Activated CD4-positive, alpha-beta T cell treated with anti-CD3 and anti-CD28 coated beads for 1 hour (primary cell): Measurements from ENCODE around the gene FAM168A.

Experiments used
- DNase-seq: peaks from one replicate; pipeline ENCODE4 v3.0.0-alpha.2; 2020

The FAM168A gene

GRCh38 chr11:73420136-73420535, 177.8 kb downstream of the FAM168A start:
- DNase-seq = no peak

DNA sequence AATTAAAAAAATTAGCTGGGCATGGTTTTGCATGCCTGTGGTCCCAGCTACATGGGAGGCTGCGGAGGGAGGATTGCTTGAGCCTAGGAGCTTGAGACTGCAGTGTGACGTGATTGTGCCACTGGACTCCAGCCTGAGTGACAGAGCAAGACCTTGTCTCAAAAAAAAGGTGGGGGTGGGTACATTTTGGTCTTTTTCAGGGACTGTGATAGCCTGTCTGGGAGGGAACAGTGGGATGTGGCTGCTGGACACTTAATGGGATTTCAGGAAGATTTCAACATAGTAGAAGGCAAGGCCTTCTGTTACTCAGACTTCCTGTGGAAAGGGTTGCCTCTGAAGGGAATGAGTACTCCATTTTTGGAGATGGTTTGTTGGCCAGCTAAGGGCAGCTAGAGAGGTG, 181.1 kb downstream of the FAM168A start:
- no peak for DNase-seq

DNA sequence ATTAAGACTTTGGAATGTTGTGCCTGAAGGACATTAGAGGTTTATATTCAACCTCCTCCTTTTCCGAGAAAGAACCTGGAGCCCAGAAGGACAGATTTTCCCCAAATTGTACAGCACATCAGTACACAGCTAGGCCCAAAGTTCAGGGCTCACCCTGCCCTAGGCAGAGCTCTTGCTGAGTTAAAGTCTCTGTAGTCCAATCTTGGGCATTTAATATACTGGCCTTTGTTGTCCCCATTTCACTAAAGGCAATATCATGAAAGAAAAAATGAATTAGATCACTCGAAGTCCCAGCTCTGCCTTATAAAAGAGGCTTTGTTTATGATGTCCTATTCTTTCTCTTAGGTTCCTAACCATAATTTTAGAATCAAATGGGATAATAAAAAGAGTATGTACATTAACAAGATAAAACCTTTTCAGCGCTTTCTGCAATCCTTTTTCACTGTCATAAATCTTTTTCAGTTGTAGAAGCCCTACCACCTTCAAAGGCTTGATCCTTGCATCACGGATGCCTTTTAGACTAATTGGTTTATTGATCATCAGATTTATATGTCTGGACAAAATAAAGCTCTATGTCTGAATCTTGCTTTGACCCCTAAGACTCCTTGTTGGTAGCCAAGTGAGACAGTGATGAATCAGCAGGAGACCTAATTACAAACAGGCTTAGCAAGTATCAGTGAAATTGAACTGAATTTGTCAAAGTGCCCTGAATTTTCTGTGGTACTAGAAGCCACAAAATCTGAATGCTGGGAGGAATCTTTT, 181.9 kb downstream of the FAM168A start:
- no peak for DNase-seq

GRCh38 chr11:73414977-73415651, 182.8 kb downstream of the FAM168A start:
- DNase-seq = no peak

GRCh38 chr11:73413256-73413655, 184.7 kb downstream of the FAM168A start:
- no peak for DNase-seq

DNA sequence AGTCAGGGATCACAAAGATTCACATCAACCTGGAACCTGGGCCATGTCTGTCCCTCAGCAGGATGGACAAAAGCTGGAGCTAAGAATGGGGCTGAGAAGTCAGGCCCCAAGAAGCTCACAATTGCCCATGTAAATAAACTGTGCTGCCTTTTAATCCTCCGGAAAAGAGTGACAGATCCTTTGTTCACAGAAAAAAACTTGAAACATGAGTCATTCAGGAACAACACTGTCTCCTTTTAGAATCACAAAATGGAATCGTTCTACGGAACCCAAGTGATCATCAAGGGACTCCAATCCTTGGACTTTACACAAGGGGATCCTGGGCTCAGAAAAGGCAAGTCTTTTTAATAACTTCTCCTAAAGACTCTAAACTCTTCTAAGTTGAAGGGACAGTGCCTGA, 185.6 kb downstream of the FAM168A start:
- DNase-seq = no peak

DNA sequence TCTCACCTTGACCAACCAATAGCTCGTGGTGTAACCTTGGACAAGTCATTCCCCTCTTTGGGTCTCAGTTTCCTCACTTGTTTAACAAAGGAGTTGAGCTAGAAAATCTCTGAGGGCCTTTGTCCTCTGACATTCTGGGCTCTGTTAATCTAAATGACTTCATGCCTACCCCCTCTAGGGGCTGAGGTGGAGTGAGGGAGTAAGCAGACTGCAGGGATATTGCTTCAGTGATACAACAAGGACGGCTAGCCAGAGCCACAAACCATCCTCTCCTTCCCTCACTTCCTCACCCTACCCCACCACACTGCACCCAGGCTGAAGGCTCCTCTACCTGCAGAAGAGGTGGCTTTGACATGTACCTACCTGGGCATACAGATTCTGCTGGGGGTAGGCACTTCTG, 186.9 kb downstream of the FAM168A start:
- DNase-seq = no peak

GRCh38 chr11:73410627-73411026, 187.3 kb downstream of the FAM168A start:
- no peak for DNase-seq

- no peak for DNase-seq
Observed at GRCh38 chr11:73409431-73409830, 188.5 kb downstream of the FAM168A start.

GRCh38 chr11:73406619-73407018, 191.3 kb downstream of the FAM168A start:
- DNase-seq = no peak

DNA sequence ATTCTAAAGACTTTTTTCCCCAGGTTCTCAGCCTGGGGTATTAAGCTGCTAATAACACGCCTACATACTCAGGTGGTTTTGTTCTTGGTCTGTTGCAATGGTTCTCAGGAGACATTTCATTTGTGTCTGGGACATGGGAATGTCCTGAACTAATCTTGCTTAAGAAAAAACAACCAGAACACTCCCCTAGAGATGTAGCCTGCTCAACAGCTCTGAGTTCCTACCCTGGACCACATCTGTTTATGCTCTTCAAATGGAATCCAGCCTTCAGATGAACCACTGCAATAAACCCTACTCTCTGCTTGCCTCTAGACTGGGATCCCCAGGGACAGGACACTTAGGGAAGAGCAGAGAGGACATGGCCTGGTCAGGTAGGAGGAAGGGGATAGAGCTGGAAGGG, 191.8 kb downstream of the FAM168A start:
- DNase-seq = no peak

GRCh38 chr11:73405146-73405510, 192.8 kb downstream of the FAM168A start:
- DNase-seq = no peak

DNA sequence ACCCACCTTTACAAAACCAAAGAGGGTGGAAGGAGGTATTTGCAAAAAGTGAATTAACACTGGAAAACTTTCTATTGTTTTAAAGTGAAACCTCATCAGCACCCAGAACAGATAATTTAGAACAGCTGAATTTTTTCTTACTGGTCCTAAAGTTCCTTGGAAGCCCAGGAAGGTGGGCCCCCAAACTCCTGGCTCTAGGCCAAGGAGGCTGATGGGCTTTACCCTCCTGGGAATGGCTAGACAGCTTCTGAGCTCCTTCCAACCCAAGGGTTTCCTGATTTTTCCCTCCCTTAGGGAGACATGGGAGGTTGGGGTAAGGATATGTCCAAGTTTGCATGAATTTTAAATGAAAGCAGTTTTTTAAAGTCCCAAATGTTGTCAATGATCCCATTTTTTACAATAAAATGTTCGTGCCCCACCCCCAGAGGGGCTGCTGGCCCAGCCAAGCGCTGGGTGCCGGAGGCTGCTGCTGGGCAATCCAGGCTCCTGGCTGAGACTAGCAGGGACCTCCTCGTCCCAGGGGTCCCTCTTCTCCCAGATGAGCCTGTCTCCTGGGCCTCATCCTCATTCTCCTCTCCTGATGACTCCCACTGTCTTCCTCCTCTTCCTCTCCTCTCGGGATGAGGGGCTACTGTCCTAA, 193.3 kb downstream of the FAM168A start:
- DNase-seq = no peak

DNA sequence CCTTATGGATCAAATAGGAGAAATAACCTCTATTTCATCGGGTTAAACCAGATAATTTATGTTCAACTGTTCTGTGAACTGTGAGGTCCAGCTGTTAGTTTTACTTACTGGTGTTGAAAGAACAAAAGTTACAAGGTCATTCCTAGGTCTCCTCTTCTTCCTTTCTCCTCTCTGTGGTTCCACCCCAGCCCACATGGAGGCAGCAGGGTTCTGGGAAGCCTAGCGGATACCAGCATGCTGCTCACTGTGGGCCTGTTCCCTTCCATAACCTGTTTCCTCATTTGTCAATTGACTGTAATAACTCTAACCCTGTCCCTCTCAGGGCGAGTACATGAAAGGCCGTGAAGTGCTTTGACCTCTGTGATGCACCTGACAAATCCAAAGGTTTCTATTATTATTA, 193.9 kb downstream of the FAM168A start:
- no peak for DNase-seq

DNA sequence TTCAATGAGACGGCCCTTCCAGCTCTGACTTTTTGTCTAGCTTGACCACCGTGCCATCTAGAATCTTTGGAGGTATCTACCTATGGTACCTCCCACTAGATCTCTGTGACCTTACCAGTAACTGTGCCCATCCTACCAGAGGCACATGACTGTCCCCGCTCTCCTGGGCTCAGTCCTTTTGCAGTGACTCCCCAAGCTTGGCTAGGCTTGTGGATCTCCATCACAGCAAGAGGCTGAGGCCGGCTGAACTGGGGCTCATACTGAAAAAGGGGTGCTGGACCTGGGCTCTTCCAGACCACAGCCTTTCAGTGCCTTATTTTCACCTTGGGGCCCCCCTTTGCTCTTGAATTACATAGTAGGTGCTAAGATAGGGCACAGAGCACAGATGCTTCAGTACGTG, 194.4 kb downstream of the FAM168A start:
- no peak for DNase-seq

DNA sequence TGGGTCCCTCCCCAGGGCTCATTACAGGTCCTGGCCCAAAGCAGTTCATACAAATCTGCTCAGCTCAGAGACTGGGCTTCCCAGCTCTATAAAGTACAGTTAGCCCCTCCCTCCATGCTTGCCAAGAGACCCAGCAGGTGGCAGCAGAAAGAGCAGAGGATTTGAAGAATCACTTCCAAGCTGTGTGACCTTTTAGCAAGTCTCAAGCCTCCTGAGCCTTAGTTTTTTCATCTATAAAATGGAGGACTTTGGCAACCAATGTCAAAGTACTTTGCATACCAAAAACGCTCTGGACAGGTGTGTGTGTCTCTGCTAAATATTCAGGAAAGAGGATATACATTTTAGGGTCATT, 195.1 kb downstream of the FAM168A start:
- DNase-seq = no peak

- no peak for DNase-seq
Observed at GRCh38 chr11:73401924-73402833, 195.7 kb downstream of the FAM168A start.

DNA sequence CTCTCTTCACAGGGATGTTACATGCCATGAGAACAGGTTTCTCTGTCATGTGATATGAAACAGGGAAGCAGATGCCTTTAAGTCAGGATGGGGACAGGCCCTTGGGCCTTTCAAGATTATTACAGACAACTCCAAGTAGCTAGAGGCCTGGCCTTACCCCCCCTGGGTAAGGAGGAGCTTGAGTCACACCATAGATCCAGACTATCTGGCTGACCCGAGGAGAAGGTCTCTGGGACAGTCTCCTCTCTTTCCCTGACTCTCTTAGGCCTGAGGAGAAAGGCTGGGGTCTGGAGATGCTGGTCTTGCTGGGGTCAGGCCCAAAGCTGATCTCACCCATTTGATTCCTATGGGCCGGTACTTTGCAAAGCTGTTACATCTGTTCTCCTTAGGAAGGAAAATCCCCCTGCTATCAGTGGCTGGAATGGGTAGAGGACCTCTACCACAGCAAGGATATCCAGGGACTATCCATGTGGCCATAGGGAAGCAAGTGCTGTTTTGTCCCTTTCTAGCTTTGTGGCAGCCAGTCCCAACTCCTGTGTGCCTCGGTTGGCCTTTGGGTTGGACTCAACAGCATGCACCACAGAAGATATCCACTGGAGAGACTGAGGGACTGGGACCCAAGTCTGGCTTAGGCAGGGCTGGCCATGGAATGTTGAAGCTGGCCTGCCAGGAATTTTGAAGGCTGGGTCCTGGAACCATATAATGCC, 196.5 kb downstream of the FAM168A start:
- DNase-seq = no peak

DNA sequence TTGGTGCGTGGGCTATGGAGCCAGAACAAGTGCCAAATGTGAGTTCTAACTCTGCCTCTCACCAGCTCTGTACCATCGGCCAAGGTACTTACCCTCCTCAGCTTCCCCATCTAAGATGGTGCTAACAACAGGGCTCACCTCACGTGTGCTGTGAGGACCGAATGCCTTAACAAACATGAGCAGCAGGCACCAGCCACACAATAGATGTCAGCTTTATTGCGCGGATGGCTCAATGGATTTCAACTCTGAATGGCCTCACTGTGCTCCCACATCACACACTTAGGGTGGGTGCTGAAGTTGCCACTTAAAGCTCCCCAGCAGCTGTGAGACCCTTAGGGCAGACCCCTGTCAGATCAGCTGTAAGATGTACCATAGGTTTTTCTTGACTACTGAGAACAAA, 197.6 kb downstream of the FAM168A start:
- no peak for DNase-seq

GRCh38 chr11:73399636-73400035, 198.3 kb downstream of the FAM168A start:
- DNase-seq = no peak

DNA sequence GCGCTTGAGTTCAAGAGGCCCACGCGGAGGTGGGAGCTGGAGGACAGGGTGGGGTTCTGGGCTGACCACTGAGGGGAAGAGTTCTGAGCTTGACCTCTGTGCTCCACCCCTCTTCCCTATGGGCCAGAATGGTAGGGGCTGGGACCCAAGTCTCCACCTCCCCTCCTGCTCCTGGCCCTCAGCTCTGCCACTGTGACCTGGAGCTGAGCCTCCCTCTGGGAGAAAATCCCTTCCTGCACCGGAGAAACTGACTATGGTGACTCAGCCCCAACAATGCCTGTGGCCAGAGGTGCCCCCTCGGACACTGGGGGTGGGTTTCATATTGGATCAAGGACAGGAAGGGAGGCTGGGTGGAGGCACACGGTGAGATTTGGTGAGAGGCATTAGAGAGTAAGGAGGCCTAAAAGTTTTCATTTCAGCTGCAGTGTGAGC, 198.7 kb downstream of the FAM168A start:
- no peak for DNase-seq

DNA sequence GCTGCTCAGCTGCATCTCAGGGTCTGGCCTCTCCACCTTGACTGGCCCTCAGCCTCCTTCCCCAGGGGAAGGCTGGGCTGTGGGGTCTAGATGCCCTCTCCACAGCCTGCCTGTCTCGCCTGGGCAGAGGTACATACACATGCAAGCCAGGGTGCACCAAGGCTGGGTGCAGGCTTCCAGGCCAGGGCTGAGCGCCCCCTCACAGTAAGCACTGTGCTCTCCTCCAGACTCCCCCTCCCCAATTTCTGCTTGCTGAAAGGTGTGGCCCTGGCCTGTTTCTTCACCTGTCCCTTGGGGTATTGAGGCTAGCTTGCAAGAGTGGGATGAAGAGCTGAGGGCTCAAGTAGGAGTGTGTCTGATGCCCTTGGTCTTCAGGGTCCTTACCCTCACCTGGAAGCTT, 199.2 kb downstream of the FAM168A start:
- DNase-seq = no peak

DNA sequence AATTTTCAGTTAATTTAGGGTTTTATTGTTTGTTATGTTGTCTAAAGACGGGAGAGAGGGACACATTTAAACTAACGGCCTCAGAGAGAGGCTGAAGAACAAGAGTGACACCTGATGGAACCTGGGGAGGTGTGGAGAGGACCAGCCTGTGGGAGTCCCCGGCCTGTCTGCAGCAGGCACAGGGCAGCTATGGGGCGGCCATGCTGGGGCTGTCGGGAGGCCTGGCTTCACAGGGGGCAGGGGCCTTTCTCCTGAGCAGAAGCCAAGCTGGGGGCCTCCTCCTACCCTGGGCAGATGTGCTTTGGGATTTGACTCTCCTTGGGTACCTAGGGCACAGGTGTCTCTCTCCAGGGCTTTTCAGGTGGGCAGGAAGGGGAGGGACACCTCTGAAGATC, 199.8 kb downstream of the FAM168A start:
- no peak for DNase-seq
